Gastrocnemius medialis (tissue), 4 donors: Measurements from ENCODE around the gene FAM236C. TPM values are rescaled to one million over a fixed set of nuclear protein-coding genes. Genes with fewer than 3 reads are reported as not detected.

Experiments
- total RNA-seq, 4 donors: library from RNA; depleted of rRNA; stranded (reverse); fragments of >200 nt; gene quantifications; one replicate each; pipeline versions ENCODE4 v1.1.0 to v1.2.3, GENCODE V29; 2016

FAM236C gene
- total RNA-seq, 4 donors from 2014 or later, result not detected

Other genes starting within 250 kb of the FAM236C start
- gene PHKA1, start 198.3 kb upstream of the FAM236C start, total RNA-seq, result 100 to 1,000 TPM in 2 of 4 donors, 10 to 100 TPM in 2; 33.5 to 176 (median 107) TPM
- gene DMRTC1B, start 135.7 kb upstream of the FAM236C start, total RNA-seq, result not detected
- not detected for gene FAM236B, start 130.0 kb upstream of the FAM236C start, total RNA-seq
- not detected for gene FAM236D, start 104.4 kb upstream of the FAM236C start, total RNA-seq
- not detected for gene FAM236A, start 25.6 kb downstream of the FAM236C start, total RNA-seq
- gene DMRTC1, start 31.2 kb downstream of the FAM236C start, total RNA-seq, result not detected
- not detected for gene PABPC1L2B, start 90.3 kb downstream of the FAM236C start, total RNA-seq
- gene PABPC1L2A, start 166.9 kb downstream of the FAM236C start, total RNA-seq, result not detected